ENCODE results near the gene WDR72.

DNA sequence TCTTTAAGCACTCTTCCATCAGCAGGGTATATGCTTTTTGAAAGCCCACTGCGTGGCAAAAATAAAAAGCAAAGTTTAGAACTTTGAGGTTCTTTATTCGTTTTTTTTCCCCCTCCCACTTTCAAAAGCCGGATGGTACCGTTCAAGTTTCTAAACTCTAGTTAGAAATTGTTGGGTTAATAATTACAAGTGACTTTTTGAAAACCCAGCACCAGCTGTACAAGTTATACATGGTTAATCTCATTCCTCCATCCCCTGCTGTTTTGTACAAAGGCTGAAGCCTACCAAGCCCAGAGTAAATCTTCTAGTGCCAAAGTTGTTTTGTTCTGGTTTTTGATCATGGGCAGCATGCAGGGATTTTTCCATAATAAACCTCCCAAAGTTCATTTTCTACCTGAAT lies 48.6 kb downstream of the WDR72 start:
- no peak for TF ChIP-seq GATA2 (IDR thresholded peaks at IDR 0.05; ENCODE audit: low read depth, low read length)
- no peak for TF ChIP-seq GATA3 (IDR thresholded peaks at IDR 0.05; ENCODE audit: low read depth, low read length)

Measured in SH-SY5Y (cell line).